Dermis microvascular lymphatic vessel endothelial cell (primary cell): ENCODE measurements around the gene PPM1H. TPM values are rescaled to one million over a fixed set of nuclear protein-coding genes. Genes with fewer than 3 reads are reported as not detected.

Experiments used
- DNase-seq, 2 donors: peaks; one replicate each; pipeline versions ENCODE4 v3.0.0 to v3.0.0-alpha.2; 2010; ENCODE audit warnings: low read depth in 2 of 2
- total RNA-seq: library from RNA; depleted of rRNA; stranded (reverse); fragments of >200 nt; gene quantifications from 2 replicates; pipeline ENCODE4 v1.2.1, GENCODE V29; 2014

PPM1H gene
- total RNA-seq, 1 donor from 2014 or later = 1.0 TPM

DNA sequence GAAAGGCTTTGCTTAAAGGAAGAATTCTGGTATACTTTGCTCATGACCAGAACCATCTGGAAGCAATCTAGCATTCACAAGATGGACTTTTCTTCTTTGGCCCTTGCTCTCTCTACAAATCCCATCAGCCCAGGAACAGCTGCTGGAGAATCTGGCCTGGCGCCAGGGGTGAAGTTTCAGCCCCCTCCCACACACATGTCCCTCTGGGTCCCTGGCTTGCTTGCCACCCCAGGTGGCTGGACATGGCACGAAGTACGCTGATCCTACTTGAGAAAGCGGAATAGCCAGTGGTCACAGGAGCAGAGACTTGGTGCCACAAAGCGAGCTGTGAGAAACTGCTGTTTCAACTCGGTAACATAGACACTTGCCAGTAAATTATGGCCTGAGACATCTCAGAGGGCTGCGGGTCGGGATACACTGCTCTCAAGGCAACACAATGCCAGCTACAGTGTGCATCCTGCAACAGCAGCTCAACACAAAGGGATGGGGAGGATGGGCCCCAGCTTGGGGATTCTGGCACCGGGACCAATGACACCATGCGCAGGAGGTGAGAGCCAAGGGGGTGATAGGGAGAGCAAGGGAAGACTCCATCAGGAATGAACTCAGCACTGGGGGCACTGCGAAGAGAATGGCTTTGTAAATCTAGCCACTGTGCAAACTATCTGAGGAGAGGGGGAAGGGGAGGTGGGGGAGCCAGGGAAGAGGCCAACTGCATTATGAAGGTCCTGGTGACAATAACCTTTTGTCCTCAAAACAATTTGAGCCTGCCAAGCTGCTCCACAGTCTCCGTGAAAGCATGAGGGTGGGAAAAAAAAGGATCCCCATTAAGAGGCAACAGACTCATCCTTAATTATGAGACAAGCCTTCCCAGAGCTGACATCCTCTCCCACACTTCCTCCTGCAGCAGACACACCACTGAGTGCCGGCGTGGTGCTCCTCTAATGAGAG, 219.9 kb downstream of the PPM1H start:
- DNase-seq = no peak

DNA sequence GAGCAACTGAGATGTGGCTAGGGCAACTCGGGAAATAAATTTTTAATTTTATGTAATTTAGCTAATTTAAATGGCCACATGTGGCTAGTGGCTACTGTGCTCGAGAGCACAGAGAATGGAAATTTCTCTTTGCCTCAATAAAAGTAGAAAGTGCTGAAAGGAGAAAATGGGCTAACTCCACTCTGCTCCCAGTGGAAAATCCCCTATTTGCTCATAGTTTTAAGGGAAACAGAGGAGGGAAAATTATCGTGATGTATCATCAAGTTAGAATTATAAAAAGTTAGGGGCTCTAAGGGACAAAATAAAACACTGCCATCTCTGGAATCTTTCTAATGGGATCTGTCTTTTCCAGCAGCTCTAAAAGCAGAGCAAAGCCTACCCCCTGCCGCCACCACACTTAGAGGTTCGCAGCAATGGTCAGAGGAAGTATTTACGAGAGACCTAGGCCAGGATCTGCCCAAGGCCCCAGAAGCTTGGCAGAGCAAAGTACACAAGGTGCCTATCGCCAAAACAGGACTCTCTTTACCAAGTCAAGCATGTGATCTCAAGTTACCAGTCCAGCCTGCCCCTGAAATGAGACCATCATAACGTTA, 220.7 kb downstream of the PPM1H start:
- DNase-seq = no peak

DNA sequence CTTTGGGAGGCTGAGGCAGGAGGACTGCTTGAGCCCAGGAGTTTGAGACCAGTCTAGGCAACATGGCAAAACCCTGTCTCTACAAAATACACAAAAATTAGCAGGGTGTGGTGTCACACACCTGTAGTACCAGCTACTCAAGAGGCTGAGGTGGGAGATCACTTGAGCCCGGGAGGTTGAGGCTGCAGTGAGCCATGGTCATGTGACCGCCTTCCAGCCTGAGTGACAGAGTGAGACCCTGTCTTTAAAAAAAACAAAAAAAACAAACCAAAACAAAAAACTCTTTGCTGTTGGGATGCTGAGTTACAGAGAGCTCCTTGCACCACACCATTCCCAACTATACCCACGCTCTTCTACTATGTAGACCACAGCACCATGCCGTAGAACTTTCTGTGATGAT, 221.2 kb downstream of the PPM1H start:
- DNase-seq = no peak

DNA sequence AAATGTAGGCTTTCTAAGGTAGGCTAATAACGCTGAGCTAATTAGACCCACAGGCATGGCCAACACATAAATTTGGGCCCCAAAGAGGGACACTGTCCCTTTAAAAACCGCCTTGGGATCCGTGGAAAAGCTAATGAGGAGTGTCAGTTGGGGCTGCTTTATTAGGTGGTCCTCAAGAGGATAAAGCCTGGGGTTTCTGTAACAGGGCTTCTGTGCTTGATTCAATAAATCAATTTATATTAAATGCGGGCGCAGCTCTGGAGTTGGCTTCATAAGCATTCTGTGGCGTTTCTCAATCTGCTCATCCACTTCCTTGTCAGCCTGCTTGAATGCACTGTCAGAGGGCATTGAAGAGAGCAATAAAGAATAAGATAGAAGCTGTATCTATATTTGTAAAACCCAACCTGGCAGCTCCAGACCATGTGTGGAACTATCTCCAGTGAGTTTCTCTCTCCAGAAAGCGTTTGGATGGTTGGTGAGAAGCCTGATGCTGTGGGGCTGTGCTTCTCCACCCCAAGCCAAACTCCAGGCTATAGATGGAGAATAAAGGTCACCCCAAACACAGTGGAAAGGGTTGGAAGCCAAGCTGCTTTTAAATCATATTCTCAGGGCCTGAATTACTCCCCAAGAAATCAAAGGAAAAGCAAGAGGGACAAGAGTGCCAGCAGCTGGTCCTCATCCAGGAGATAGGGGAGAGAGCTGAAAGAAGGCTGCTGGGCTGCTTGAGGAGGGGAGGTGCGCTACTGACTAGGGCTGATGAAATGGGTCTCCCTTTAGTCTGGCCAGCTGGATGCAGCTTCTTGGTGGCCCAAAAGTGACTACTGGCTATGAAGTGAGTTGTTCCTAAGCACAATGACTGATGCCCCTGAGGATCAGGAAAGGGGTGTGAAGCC, 222.0 kb downstream of the PPM1H start:
- DNase-seq = no peak

DNA sequence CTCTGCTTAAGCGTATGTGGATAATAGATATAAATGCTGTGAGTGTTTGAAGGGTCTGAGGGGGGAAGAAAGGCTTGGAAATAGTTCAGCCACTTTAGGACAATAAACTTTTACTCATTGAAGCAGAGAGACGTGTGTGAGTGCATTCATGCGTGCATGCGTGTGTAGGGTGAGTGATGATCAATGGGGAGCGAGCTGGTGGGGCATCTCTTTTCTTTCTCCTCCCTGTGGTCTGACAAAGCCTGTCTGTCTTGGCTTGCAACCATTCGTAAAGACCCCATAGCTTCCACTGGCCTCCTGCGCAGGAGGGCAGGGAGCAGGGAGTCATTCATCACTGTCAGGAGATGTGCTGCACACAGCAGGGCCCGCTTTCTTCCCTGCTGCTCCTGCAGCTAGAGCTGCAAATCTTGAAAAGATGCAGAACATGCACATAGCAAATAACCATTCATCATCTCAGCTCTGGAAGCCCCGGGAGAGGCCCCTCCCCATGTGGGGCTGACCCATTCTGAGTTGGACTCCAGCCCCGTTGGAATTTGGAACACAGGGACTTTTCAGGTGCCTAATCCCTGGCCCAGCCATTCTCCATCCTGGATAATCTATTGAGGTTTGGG, 223.2 kb downstream of the PPM1H start:
- no peak for DNase-seq

- DNase-seq = no peak
Measured at GRCh38 chr12:62709311-62709710, 225.6 kb downstream of the PPM1H start.

- DNase-seq = no peak
Measured at GRCh38 chr12:62707939-62708338, 227.0 kb downstream of the PPM1H start.

GRCh38 chr12:62705846-62706245, 229.1 kb downstream of the PPM1H start:
- no peak for DNase-seq

GRCh38 chr12:62703011-62703380, 232.0 kb downstream of the PPM1H start:
- DNase-seq = peak in 1 of 2 donors; percentile 61

DNA sequence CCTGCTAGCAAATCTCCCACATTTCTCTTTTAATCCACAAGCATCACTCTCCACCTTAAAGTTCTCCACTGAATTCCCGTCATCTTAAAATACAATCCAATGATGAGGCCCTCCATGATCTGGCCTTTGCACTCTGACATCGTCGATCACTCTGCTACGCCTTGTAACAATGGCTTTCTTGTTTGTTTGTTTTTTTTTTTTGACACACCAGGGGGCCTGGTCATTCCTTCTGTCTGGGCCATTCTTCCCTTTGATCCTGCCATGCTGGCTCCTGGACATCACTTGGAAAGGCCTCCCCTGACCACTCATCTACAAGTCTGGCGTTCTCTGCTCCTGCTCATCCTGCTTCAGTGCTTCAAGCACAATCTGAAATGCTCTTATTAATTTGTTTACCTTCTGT, 233.5 kb downstream of the PPM1H start:
- no peak for DNase-seq

GRCh38 chr12:62700091-62700880, 234.7 kb downstream of the PPM1H start:
- DNase-seq = no peak

- peak; percentile 20 to 80 for DNase-seq
Measured at GRCh38 chr12:62698701-62699101, 236.2 kb downstream of the PPM1H start.

DNA sequence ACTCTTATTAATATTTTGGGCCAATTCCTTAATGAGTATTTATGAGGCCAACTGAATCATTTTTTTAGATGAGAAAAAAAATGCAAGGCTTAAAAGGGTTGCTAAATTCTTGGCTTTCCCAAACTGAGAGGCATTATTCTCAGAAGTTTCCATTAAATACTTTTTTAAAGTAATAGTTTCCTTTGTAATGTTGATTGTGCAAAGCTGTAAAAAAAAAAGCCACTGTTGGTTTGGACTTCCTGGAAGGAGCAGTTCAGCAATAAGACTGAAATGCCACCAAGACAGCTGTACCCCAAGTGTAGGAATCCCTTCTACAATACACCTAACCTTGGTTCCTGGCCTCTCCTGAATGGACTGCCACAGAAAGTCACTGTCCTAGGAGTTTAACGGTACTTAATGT, 237.1 kb downstream of the PPM1H start:
- DNase-seq = no peak

DNA sequence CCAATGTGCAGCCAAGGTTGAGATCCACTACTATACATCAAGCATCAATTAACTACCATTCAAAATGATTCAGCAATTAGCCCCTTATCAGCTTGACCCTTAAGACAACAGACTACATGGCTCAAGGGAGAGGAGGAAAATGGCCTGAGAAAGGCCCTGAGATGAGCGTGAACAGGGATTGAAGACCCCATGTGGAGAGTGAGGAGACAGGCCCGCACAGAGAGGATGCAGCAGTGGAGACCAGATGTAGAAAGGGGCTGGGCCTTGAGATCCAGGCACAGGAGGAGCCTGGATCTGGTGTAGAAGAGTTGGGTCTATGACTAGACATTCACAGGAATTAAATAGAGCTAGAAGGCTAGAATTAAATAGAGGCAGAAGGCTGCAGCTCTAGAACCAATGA, 239.3 kb downstream of the PPM1H start:
- DNase-seq = no peak

DNA sequence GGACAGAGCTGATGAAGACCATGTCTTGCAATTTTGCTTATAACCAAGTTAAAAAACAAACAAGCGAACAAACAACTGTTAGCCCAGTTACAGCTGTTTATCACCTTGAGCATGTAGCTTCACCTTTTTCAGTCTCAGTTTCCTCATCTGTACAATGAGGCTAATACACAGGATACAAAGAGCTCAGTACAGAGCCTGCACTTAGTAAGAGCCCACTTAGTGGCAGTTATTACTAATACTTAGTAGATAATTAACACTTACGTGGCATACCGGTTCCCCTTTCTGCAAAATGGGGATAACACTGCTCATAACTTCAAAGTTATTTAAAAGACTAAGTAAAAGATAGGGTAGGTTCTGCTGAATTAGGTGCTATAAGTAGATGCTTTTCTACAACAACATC, 240.3 kb downstream of the PPM1H start:
- DNase-seq = no peak

DNA sequence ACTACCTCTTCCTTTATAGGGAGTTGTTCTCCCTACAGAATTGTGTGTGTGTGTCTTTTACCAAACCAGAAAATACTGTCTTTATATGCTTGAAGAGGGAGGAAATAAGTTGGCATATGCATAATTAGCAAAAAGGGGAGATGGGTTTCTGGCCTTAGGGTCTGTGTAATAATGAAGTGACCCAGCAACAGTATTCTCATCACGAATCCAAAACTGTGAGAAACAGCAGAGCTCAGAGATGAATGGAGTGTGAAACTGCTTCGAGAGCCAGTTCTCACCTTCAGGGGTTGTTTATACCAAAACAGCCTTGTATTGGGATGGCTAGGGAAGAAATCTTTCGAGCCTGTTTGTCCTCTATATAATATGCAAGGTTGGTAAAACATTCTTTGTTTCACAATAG, 240.8 kb downstream of the PPM1H start:
- DNase-seq = no peak

- no peak for DNase-seq
Measured at GRCh38 chr12:62693376-62694050, 241.4 kb downstream of the PPM1H start.

GRCh38 chr12:62692884-62693283, 242.1 kb downstream of the PPM1H start:
- no peak for DNase-seq

DNA sequence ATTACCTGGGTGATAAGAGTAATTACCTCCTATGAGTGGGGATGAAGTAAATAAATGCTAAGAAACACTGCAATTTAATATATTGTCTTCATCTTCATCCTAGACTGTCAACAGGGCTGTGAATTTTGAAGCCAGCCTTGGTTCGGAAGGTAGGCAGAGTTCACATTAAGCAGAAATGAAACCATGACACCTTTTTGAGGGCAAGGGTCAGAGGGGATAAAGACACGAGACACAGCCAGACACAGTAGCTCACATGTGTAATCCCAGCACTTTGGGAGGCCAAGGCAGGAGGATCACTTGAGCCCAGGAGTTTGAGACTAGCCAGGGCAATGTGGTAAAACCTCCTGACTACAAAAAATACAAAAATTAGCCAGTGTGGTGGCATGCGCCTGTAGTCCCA, 243.6 kb downstream of the PPM1H start:
- DNase-seq = no peak
